AG09309 (cell line): ENCODE data around the gene UBE2D2.
"Not testable (repeated sequence)": the region's sequence is repeated elsewhere in the genome, so short reads cannot be mapped to it uniquely, and the experiment has no call there.

Experiments used
- DNase-seq: peaks from one replicate; pipeline ENCODE4 v3.0.0-alpha.2; 2010; ENCODE audit warnings: low read depth
- H3K4me3 ChIP-seq: 2 replicates; pipeline ENCODE4 v1.5.1; 2011; ENCODE audit warnings: mild to moderate bottlenecking, low read depth, low read length, moderate library complexity; ENCODE audit not compliant: control insufficient read depth
- TF ChIP-seq, protein P1 (sequence below): IDR thresholded peaks from 2 replicates; pipeline ENCODE4 v1.5.1; 2011; ENCODE audit warnings: mild to moderate bottlenecking, low read depth, low read length, inconsistent platforms; ENCODE audit not compliant: insufficient read depth, control insufficient read depth; ENCODE audit errors: missing control alignments

UBE2D2 gene

DNA sequence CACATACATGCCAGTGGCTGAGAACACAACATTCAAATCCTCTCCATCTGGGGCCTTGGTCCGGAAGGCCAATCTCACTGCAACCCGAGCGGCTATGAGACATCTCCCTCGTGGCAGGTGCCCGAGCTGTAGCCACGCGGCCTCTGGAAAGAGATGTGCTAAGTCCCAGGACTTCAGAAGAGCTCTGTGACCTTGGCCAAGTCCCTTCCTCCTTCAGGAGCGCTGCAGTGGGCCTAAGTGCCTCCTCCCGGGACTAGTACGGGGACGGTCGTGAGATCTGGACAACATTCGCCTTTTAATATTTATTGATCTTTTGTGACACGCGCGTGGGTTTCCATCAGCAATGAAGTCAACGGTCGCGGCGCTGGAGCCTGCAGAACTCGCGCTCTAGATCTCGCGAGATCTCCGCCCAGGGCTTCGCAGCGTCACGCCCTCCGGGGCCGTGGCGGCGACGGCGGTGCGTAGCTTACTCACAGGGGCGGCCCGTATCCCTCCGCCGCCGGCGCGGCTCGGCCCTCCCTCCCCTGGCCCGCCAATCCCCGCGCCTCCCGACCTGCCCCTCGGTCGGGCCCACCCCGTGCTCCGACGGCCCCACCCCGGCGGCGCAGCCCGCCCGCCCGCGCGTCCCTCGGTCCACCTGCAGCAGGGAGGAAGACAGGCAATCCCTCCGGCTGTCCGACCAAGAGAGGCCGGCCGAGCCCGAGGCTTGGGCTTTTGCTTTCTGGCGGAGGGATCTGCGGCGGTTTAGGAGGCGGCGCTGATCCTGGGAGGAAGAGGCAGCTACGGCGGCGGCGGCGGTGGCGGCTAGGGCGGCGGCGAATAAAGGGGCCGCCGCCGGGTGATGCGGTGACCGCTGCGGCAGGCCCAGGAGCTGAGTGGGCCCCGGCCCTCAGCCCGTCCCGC is at the start of gene UBE2D2:
TSS of gene UBE2D2 (plus strand) at position 588 of the 903 bp plus-strand sequence. CDS start 453 bp downstream, outside the sequence.
- peak within 1 kb of the TSS; percentile 93 for H3K4me3 ChIP-seq
- TF ChIP-seq, protein P1, sequence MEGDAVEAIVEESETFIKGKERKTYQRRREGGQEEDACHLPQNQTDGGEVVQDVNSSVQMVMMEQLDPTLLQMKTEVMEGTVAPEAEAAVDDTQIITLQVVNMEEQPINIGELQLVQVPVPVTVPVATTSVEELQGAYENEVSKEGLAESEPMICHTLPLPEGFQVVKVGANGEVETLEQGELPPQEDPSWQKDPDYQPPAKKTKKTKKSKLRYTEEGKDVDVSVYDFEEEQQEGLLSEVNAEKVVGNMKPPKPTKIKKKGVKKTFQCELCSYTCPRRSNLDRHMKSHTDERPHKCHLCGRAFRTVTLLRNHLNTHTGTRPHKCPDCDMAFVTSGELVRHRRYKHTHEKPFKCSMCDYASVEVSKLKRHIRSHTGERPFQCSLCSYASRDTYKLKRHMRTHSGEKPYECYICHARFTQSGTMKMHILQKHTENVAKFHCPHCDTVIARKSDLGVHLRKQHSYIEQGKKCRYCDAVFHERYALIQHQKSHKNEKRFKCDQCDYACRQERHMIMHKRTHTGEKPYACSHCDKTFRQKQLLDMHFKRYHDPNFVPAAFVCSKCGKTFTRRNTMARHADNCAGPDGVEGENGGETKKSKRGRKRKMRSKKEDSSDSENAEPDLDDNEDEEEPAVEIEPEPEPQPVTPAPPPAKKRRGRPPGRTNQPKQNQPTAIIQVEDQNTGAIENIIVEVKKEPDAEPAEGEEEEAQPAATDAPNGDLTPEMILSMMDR, result no peak
- DNase-seq, result peak; percentile 95

DNA sequence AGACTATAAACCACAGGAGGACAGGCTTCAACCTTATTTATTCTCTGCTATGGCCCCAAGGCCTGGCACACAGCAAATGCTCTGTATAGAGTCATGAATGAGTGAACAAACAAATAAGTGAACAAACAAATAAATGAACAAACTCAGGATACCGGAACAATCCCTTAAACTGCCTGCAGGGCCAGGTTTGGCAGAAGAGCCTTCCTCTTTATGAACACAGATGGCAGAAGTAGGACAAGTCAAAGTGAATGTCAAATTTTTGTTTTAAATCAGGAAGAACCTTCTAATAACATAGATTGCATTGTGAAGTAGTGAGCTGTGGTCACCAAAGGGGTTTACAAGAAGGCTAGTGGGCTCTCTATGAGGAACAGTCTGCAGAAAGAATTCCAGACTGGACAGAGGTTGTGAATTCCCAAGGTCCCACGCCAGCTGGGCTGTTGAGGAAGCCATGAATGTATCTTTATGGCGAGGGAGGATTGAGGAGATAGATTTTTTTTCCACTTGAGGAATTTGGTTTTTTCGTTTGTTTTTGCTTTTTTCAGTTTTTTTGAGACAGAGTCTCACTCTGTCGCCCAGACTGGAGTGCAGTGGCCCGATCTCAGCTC is 48.3 kb upstream of the UBE2D2 start:
- TF ChIP-seq, protein P1, result no peak

DNA sequence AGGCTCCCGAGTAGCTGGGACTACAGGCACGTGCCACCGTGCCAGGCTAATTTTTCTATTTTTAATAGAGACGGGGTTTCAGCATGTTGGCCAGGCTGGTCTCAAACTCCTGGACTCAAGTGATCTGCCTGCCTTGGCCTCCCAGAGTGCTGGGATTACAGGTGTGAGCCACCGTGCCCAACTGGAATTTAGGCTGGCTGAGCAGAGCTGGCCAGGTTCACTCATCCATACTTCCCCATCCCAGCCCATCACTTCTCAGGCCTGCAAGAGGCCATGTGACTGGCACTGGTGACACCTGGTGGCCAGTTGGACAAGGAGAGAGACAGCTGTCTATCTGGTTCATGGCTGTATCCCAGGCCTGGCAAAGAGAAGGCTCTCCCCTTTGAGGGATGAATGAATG is 47.7 kb upstream of the UBE2D2 start:
- TF ChIP-seq, protein P1, result peak; percentile 77

More for the DNA sequence above, 48.3 kb upstream of the UBE2D2 start:
- no peak for DNase-seq
- H3K4me3 ChIP-seq, result no peak overlapping the region

DNA sequence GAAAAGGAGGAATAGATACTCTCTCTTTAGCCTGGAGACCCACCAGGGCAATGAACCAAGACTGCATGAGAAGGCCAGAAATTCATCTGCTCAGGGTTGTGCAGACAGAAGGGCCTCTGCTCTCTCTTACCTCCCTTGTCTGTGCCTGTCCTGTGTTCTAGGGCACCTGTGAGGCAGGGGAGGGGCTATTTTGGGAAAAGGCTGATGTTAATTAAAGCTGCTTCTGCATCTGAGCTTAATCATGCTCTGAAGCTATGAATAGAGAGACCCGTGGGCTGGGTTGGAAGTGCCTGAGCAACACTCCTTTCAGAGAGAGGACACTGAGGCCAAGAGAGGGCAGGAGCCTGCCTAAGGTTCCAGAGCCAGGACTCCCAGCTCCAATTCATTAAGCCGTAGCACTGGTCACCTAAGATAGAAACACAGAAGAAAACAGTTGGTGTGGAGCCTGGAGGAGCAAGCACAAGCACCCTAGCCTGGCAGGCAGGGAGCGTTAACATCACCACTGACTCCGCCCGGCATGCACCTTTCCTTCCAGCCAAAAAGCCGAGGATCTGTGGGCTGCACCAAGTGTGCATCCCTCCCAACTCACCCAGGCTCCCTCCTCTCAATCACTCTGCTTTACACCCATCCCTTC is 47.2 kb upstream of the UBE2D2 start:
- TF ChIP-seq, protein P1, result no peak
- no peak for DNase-seq
- no peak overlapping the region for H3K4me3 ChIP-seq

More for the DNA sequence above, 47.7 kb upstream of the UBE2D2 start:
- peak; percentile 40 for DNase-seq
- H3K4me3 ChIP-seq, result not testable (repeated sequence)

DNA sequence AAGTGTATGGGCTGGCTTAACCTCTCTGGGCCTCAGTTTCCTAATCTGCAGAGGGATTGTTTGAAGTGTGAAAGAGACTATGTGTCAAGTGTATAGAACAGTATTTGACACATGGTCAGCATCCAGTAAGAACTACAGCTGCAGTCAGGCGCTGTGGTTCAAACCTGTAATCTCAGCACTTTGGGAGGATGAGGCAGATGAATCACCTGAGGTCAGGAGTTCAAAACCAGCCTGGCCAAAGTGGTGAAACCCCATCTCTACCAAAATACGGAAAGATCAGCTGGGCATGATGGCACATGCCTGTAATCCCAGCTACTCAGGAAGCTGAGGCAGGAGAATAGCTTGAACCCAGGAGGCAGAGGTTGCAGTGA is 46.7 kb upstream of the UBE2D2 start:
- H3K4me3 ChIP-seq, result no peak overlapping the region
- no peak for DNase-seq
- TF ChIP-seq, protein P1, result no peak

DNA sequence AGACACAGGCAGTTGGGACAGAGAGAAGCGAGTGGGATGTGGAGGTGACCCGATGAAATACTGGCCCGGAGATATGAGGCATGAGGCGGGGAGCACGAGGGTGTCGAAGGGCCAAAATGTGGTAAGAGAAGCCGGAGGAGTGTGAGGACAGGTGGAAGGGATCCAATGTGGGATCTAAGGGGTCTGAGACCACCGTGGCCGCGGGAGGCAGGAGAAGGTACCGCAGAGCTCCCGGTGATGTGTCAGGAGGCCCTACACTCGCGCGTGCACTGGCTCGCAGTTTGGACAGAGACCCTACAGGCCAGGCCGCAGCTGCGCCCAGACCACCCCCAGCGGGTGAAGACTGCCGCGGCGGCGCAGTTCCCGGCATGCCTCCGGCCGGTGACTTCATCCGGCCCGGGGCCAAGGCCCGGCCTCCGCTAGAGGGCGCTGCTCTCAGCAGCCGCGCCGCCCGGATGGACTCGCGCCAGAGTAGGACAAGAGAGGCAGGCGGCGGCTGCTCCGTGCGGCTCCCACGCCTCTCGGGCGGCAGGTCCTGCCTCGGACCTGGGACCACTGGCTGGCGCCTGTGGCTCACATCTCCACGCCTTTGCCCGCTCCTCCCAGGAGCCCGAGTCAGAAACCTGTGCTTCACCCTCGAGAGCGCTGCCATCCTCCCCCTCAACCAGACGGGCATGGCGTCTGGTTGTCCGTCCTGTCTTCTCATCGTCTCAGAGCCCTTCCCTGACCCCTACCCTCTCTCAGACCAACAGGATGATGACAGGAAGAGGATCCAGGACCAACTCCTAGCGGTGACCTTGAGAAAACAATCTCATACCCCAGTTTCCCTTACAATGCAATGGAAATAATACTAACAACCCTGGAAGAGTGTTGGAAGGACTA is 43.2 kb upstream of the UBE2D2 start:
- peak overlapping the region; percentile 72 for H3K4me3 ChIP-seq
- DNase-seq, result peak; percentile 34
- TF ChIP-seq, protein P1, result peak; percentile 85
